PFSK-1 (cell line): ENCODE data around the gene ALX4.

Experiments used
- POLR2AphosphoS5 ChIP-seq: IDR thresholded peaks from 2 replicates; pipeline ENCODE4 v1.6.1; 2012; ENCODE audit warnings: low read depth, mild to moderate bottlenecking, control low read depth, low read length, moderate library complexity
- SIN3A ChIP-seq: IDR thresholded peaks from 2 replicates; pipeline ENCODE4 v1.6.1; 2012; ENCODE audit warnings: mild to moderate bottlenecking, low read length, moderate library complexity, borderline replicate concordance; ENCODE audit not compliant: insufficient read depth
- TAF1 ChIP-seq: IDR thresholded peaks from 2 replicates; pipeline ENCODE4 v1.6.1; 2012; ENCODE audit warnings: low read length, control low read depth, borderline replicate concordance; ENCODE audit not compliant: insufficient read depth
- TF ChIP-seq, protein P1 (sequence below), 2 experiments: IDR thresholded peaks; 2 replicates each; pipeline versions ENCODE4 v1.6.1 to v1.8.0; 2011 to 2012; ENCODE audit warnings: low read depth in 2 of 2, low read length in 2 of 2, control low read depth in 1 of 2, inconsistent platforms in 1 of 2, mild to moderate bottlenecking in 1 of 2, moderate library complexity in 1 of 2; ENCODE audit not compliant: insufficient read depth in 1 of 2

DNA sequence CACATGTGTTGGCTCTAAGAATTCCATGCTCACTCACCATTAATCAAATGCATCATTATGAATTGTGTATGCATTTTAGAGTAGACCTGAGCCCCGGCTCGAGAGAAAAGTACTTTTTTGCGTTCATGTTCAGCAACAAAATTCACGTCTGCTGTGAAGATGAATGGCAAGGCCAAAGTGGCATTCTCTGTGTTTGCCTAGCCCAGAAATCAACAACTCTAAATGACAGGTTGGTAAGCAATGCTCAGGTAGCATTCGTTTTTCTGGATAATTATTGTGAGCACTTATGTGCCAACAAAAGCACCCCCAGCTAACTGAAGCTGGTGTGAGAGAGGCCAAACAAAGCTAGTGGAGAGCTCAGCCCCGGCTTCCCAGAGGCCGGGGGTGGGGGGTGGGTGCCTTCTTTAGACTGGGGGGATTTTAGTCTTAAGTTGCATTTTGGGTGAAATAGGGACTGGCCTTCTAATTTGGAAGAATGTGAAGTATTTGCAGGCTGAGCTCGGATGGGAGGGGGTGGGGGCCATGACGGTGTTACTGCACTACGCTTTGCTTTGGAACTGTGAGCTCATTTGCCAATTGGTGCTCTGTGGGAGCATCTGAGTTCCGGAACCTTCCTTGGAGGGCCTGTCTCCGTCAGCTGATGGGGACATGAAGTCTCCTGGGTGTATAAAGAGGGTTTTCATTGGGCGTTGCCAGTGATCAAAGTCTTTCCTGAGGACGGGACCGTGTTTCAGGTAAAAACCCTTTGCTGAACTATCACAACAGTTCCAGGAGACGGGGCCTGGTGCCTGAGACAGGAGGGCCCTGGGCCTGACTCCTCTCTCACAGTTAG lies 29.0 kb upstream of the ALX4 start:
- TF ChIP-seq TAF1 (no peak), POLR2AphosphoS5 (no peak), SIN3A (no peak)
- TF ChIP-seq, protein P1, sequence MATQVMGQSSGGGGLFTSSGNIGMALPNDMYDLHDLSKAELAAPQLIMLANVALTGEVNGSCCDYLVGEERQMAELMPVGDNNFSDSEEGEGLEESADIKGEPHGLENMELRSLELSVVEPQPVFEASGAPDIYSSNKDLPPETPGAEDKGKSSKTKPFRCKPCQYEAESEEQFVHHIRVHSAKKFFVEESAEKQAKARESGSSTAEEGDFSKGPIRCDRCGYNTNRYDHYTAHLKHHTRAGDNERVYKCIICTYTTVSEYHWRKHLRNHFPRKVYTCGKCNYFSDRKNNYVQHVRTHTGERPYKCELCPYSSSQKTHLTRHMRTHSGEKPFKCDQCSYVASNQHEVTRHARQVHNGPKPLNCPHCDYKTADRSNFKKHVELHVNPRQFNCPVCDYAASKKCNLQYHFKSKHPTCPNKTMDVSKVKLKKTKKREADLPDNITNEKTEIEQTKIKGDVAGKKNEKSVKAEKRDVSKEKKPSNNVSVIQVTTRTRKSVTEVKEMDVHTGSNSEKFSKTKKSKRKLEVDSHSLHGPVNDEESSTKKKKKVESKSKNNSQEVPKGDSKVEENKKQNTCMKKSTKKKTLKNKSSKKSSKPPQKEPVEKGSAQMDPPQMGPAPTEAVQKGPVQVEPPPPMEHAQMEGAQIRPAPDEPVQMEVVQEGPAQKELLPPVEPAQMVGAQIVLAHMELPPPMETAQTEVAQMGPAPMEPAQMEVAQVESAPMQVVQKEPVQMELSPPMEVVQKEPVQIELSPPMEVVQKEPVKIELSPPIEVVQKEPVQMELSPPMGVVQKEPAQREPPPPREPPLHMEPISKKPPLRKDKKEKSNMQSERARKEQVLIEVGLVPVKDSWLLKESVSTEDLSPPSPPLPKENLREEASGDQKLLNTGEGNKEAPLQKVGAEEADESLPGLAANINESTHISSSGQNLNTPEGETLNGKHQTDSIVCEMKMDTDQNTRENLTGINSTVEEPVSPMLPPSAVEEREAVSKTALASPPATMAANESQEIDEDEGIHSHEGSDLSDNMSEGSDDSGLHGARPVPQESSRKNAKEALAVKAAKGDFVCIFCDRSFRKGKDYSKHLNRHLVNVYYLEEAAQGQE (IDR thresholded peaks at IDR 0.05; ENCODE audit: insufficient read depth in 1 of 2, low read depth in 2 of 2, low read length in 2 of 2), result no peak
